Right atrium auricular region (tissue), 2 donors: ENCODE data around the gene NRXN3. TPM values are rescaled to one million over a fixed set of nuclear protein-coding genes. Genes with fewer than 3 reads are reported as not detected.

Experiments
- DNase-seq: peaks from one replicate; pipeline ENCODE4 v3.0.0-alpha.2; 2019; ENCODE audit warnings: low spot score
- H3K27ac ChIP-seq, 2 donors: fragments of 200-600 bp; sonication (generic); 1 replicate in 1 of 2; 2 replicates in 1 of 2; pipeline ENCODE4 v1.5.1; 2016 to 2019
- H3K27me3 ChIP-seq, 2 donors: fragments of 200-600 bp; sonication (generic); one replicate each; pipeline versions ENCODE4 v1.5.1 to v1.6.0; 2017 to 2019
- H3K36me3 ChIP-seq: fragments of 200-600 bp; sonication (generic); one replicate; pipeline ENCODE4 v1.5.1; 2016
- H3K4me1 ChIP-seq, 2 donors: fragments of 200-600 bp; sonication (generic); one replicate each; pipeline versions ENCODE4 v1.5.1 to v1.6.0; 2017 to 2019
- H3K4me3 ChIP-seq, 2 donors: fragments of 200-600 bp; sonication (generic); 1 replicate in 1 of 2; 2 replicates in 1 of 2; pipeline ENCODE4 v1.5.1; 2017 to 2019; ENCODE audit warnings: mild to moderate bottlenecking in 1 of 2, moderate library complexity in 1 of 2
- H3K9me3 ChIP-seq, 2 donors: fragments of 200-600 bp; sonication (generic); one replicate each; pipeline ENCODE4 v1.5.1; 2019
- total RNA-seq, 2 donors: library from RNA; depleted of rRNA; stranded (reverse); fragments of >200 nt; gene quantifications; one replicate each; pipeline ENCODE4 v1.1.0, GENCODE V29; 2016
- TF ChIP-seq, protein P1 (sequence below), 2 donors: fragments of 200-600 bp; sonication (generic); IDR thresholded peaks; one replicate each; pipeline ENCODE4 v1.5.1; 2019; ENCODE audit warnings: antibody characterized with exemption in 2 of 2

Gene NRXN3
- total RNA-seq, 2 donors from 2014 or later: 2.0 to 2.3 TPM

DNA sequence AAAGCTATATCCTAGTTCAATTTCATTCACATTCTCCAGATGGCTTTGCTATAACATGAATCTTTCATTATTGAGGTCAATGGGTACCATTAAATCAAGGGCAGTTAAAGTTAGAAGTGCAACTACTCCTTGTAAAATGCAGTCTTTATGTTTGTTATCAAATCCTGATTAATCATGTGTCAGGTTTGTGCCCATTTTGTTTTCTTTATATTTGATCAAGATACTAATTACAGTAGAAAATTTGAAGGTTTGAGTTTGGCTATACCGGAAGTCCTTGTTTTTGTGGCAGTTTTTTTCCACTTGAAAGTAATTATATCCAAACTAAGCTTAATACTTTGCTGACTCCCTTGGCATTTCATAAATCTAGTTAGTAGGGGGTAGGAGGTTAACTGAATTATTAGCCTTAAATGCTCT lies 1528.1 kb downstream of the NRXN3 start:
- Histone ChIP-seq H3K27ac (no peak overlapping the region), H3K4me3 (no peak overlapping the region), H3K4me1 (no peaks in the 10 kb centered on the region), H3K36me3 (no peaks in the 10 kb centered on the region), H3K9me3 (no peaks in the 10 kb centered on the region), H3K27me3 (no peaks in the 10 kb centered on the region)
- no peak for DNase-seq
- TF ChIP-seq, protein P1, sequence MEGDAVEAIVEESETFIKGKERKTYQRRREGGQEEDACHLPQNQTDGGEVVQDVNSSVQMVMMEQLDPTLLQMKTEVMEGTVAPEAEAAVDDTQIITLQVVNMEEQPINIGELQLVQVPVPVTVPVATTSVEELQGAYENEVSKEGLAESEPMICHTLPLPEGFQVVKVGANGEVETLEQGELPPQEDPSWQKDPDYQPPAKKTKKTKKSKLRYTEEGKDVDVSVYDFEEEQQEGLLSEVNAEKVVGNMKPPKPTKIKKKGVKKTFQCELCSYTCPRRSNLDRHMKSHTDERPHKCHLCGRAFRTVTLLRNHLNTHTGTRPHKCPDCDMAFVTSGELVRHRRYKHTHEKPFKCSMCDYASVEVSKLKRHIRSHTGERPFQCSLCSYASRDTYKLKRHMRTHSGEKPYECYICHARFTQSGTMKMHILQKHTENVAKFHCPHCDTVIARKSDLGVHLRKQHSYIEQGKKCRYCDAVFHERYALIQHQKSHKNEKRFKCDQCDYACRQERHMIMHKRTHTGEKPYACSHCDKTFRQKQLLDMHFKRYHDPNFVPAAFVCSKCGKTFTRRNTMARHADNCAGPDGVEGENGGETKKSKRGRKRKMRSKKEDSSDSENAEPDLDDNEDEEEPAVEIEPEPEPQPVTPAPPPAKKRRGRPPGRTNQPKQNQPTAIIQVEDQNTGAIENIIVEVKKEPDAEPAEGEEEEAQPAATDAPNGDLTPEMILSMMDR (IDR thresholded peaks at IDR 0.05): no peak

DNA sequence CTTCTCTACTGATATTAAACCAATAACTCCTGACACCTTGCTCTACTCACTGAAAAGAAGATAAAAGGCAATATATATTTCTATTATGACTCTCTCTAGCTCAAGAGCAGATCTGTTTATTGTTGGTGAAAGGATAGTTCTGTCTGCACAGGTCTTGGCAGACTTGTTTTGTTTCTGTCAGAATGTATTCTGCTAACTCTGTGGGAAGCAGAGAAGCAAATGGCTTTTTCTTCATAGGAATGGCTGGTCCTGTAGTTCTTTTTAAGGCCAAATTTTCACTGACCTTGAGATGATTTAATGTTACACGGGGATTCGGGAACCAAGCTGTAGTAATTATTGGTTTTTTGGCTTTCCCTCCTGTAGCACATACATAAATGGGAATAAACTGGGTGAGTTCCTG lies 1529.0 kb downstream of the NRXN3 start:
- DNase-seq: no peak
- H3K9me3 ChIP-seq: no peaks in the 10 kb centered on the region
- H3K4me1 ChIP-seq: no peaks in the 10 kb centered on the region
- H3K4me3 ChIP-seq: no peak overlapping the region
- no peaks in the 10 kb centered on the region for H3K27me3 ChIP-seq
- TF ChIP-seq, protein P1 (IDR thresholded peaks at IDR 0.05): no peak
- H3K27ac ChIP-seq: no peak overlapping the region
- no peaks in the 10 kb centered on the region for H3K36me3 ChIP-seq

DNA sequence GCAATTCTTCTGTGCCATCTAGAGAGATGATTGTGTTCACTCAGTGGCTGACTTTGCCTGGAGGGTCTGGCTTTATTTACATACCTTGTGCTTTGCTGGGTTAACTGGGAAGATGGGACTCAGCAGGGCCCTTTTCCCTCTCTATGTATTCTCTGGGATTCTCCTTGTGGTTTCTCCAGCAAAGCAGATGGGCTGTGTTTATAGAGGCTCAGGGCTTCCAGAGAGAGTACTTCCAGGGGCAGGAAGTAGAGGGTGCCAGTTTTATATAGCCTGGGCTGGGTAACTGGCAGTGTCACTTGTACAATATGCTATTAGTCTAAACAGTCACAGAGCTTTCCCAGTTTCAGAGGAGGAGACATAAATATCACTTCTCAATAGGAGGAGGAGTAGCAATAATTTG lies 1531.2 kb downstream of the NRXN3 start:
- no peak overlapping the region for H3K4me3 ChIP-seq
- no peaks in the 10 kb centered on the region for H3K36me3 ChIP-seq
- DNase-seq: no peak
- no peaks in the 10 kb centered on the region for H3K27me3 ChIP-seq
- H3K27ac ChIP-seq: no peak overlapping the region
- TF ChIP-seq, protein P1 (IDR thresholded peaks at IDR 0.05): no peak
- no peaks in the 10 kb centered on the region for H3K9me3 ChIP-seq
- no peaks in the 10 kb centered on the region for H3K4me1 ChIP-seq

DNA sequence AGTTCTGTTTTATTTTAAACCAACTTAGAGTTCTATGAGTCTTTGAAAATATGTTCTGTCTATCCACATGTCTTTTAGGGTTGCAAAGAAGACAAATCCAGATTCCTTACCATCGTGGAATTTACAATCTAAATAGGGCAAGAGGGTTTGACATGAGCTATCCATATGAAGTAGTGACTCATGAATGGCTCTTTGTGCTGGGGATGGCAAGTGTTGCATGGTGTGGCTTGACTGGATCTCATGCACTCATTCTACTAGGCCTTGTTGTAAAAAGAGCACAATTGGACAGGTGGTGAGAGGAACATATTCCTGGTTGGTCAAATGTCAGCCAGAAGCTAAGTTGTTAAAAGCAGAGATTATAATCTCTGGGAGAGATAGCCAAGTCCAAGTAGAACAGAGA lies 1532.0 kb downstream of the NRXN3 start:
- TF ChIP-seq, protein P1 (IDR thresholded peaks at IDR 0.05): no peak
- no peaks in the 10 kb centered on the region for H3K9me3 ChIP-seq
- no peak for DNase-seq
- H3K4me3 ChIP-seq: no peak overlapping the region
- H3K27me3 ChIP-seq: no peaks in the 10 kb centered on the region
- no peaks in the 10 kb centered on the region for H3K4me1 ChIP-seq
- no peaks in the 10 kb centered on the region for H3K36me3 ChIP-seq
- H3K27ac ChIP-seq: no peak overlapping the region

DNA sequence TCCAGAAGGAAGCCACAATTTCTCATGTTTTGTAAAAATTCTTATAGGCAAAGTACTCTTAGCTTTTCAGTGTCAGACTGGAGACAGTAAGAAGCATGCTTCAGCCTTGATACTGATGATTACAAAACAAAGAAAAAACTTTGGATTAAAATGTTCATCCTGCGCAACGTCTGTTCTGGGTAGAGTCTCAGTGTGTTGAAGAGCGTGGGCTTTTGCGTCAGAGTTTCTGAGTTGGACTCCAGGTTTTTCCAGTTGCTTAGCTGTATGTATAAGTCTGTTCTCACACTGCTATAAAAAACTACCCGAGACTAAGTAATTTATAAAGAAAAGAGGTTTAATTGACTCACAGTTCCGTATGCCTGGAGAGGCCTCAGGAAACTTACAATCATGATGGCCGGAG lies 1533.0 kb downstream of the NRXN3 start:
- Histone ChIP-seq H3K27me3 (no peaks in the 10 kb centered on the region), H3K27ac (no peak overlapping the region), H3K9me3 (no peaks in the 10 kb centered on the region), H3K4me3 (no peak overlapping the region), H3K4me1 (no peaks in the 10 kb centered on the region), H3K36me3 (no peaks in the 10 kb centered on the region)
- TF ChIP-seq, protein P1 (IDR thresholded peaks at IDR 0.05): no peak
- no peak for DNase-seq

DNA sequence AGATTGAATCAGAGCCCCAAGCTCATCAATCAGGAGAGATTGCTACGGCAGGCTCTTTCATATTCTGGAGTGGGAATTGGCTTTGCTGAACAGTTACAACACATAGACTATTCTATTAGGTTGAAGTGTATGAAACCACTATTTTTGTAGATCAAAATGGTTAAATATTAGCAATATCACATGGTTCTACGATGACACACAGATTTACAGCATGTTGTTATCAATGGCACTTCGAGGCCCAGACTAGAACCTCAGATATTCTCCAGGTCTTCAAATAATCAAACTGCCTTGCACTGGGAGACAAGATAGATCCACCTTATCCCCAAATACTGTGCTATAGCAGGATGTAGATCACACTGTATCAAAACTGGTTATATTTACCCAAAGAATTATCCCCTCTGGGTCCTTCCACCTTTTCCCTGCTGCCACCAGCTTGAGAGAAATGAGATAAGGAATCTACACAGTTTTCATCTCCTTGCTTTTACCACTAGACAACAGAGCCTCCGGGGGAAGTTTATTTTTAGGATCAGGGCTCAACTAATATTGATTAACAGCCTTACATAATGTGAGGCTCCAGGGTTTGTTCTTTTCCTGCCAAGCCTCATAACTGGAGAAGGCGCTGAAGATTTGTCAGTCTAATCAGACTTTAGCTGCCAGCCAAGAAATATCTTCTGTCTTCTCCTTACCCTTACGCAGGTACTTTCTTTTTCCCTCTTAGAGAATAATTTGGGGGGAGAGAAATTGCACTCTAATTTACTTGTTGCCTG lies 1534.1 kb downstream of the NRXN3 start:
- Histone ChIP-seq H3K4me1 (no peaks in the 10 kb centered on the region), H3K36me3 (no peaks in the 10 kb centered on the region), H3K27ac (no peak overlapping the region), H3K27me3 (no peaks in the 10 kb centered on the region), H3K9me3 (no peaks in the 10 kb centered on the region), H3K4me3 (no peak overlapping the region)
- TF ChIP-seq, protein P1 (IDR thresholded peaks at IDR 0.05): no peak
- DNase-seq: no peak
